Measurements from ENCODE around the gene LRPAP1. TPM values are rescaled to one million over a fixed set of nuclear protein-coding genes. Genes with fewer than 3 reads are reported as not detected.

LRPAP1 gene
- total and polyA plus RNA-seq, 8 donors = 31.5 to 92.0 (median 52.8) TPM

DNA sequence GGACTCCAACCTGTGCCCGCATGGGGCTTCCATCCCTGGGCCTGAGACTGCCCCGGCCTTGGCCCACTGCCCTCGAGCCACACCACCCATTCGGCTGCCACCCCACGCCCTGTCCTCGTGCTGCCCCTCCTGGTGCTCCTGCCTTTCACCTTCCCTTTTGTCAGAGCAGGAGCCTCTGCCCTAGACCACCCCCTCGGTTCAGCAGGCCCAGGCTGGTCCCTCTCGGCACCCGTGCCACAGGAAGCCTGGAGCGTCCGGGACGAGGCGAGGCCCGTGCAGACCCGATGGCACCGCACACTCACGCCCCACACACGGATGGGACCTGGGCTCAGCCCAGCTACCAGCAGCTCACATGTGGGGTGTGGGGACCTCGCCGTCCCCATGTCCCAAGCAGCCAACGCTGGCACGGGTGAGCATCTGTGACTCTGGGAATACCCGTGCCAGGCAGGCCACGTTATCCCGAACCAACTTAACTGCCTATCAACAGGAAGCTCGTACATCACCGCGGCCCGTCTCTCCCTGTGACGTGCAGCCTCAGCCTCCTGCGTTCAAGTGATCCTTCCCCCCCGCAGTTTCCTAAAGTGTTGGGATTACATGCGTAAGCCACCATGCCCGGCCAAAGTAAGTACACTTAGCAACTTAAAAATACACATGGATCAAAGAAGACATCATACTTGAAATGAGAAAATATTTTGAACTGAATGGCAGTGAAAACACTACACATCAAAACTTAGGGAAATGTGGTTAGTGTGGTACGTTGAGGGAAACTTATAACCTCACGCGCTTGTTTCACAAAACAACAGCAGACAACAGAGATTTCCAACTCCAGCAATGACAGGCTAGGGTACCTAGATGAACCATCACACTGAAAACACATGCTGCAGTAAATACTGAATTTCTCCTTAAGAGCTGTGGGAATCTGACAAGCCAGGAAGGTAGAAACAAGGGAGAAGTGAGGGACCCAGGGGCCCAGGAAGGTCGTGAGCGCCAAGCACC, 29.0 kb downstream of the LRPAP1 start:
- DNase-seq = no peak

DNA sequence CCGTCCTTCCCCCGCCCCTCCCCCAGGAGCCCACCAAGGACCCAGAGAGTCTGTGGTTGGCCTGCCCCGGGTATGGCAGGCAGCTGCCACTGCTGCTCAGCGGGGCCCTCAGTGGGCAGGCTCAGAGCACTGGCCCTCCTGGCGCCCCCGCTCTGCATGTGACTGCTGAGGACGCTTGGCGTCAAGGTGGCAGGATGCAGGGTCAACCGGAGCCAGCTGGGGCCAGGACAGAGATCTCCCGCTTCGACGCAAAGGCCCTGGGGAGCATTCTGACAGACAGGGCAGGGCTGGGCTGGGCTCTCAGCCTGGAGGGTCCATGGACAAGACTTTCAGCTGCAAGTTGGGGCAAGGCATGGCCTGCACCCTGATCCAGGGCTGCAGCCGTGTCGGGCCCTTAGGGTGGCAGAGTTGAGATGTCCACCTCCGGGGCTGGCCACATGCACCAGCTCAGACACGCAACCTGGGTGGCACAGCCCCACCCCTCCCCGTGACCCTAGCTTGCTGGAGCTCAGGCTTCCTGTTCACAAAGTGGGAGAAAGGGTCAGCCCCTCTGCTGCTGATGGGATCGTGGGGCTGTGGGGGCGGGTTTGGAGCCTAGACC, 30.3 kb downstream of the LRPAP1 start:
- peaks cover 0 to 4% (median 0%) of the 10 kb centered on the region in 4 donors for H3K4me1 ChIP-seq
- H3K27ac ChIP-seq = no peak overlapping the region
- H3K36me3 ChIP-seq = peaks cover 19 to 73% (median 66%) of the 10 kb centered on the region in 4 donors
- intact Hi-C loops (cut with DNase I; ENCODE audit: low total_unique reads) = no loop called here
- H3K4me3 ChIP-seq = no peak overlapping the region
- H3K27me3 ChIP-seq = no peaks in the 10 kb centered on the region
- WGBS, 5 donors = 81 to 93% (median 88%) methylated on average over 9 to 19 of the region's 19 CpGs
- H3K9me3 ChIP-seq = no peaks in the 10 kb centered on the region
- no peak for TF ChIP-seq POLR2A (IDR thresholded peaks at IDR 0.05)
- TF ChIP-seq POLR2AphosphoS5 (IDR thresholded peaks at IDR 0.05) = no peak
- TF ChIP-seq EP300 (IDR thresholded peaks at IDR 0.05) = no peak
- no peak for DNase-seq

More for the DNA sequence above, 29.0 kb downstream of the LRPAP1 start:
- TF ChIP-seq, protein P1, sequence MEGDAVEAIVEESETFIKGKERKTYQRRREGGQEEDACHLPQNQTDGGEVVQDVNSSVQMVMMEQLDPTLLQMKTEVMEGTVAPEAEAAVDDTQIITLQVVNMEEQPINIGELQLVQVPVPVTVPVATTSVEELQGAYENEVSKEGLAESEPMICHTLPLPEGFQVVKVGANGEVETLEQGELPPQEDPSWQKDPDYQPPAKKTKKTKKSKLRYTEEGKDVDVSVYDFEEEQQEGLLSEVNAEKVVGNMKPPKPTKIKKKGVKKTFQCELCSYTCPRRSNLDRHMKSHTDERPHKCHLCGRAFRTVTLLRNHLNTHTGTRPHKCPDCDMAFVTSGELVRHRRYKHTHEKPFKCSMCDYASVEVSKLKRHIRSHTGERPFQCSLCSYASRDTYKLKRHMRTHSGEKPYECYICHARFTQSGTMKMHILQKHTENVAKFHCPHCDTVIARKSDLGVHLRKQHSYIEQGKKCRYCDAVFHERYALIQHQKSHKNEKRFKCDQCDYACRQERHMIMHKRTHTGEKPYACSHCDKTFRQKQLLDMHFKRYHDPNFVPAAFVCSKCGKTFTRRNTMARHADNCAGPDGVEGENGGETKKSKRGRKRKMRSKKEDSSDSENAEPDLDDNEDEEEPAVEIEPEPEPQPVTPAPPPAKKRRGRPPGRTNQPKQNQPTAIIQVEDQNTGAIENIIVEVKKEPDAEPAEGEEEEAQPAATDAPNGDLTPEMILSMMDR (IDR thresholded peaks at IDR 0.05) = no peak
- TF ChIP-seq EP300 (IDR thresholded peaks at IDR 0.05) = no peak
- TF ChIP-seq POLR2AphosphoS5 (IDR thresholded peaks at IDR 0.05) = no peak
- no peak for TF ChIP-seq POLR2A (IDR thresholded peaks at IDR 0.05)
- Histone ChIP-seq H3K4me1 (peaks cover 0 to 4% (median 0%) of the 10 kb centered on the region in 4 donors), H3K4me3 (no peak overlapping the region), H3K36me3 (peaks cover 21 to 86% (median 80%) of the 10 kb centered on the region in 4 donors), H3K9me3 (no peaks in the 10 kb centered on the region), H3K27ac (no peak overlapping the region), H3K27me3 (no peaks in the 10 kb centered on the region)
- 84 to 92% (median 87%) methylated on average over 33 to 39 of the region's 39 CpGs for WGBS, 5 donors
- intact Hi-C loops (cut with DNase I; ENCODE audit: low total_unique reads) = no loop called here

DNA sequence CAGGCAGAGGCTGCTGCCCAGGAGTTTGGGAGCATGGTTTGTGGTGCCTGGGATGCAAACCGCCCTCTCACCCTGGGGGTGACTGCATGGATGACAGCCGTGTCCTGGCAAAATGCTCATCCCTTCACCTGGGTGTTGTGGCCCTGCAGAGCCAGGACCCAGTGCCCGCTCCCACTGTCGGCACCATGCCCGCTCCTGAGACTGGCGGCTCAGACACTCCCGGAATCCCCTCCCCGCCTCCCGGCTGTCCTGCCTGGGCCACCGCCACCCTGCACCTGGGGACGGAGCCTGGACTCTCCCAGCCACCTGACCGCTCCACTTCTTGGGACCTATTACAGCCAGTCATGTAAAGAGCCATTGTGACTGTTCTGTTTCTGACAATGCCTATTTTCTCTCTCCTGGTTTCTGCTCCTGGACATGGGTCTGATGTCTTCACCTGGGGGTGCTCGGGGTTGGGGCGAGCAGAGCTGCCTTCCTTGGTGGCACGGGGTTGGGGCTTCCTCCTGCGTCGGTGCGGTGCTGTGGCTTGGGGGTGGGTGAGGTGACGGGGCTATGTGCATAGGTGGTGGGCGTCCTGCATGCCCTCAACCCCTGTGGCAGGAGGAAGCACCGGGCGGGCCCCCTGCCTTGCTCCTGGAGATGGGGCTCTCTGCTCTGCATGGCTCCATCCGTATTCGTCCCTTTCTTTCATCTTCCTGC, 30.9 kb downstream of the LRPAP1 start:
- DNase-seq = no peak
- H3K36me3 ChIP-seq = peaks cover 13 to 66% (median 60%) of the 10 kb centered on the region in 4 donors

DNA sequence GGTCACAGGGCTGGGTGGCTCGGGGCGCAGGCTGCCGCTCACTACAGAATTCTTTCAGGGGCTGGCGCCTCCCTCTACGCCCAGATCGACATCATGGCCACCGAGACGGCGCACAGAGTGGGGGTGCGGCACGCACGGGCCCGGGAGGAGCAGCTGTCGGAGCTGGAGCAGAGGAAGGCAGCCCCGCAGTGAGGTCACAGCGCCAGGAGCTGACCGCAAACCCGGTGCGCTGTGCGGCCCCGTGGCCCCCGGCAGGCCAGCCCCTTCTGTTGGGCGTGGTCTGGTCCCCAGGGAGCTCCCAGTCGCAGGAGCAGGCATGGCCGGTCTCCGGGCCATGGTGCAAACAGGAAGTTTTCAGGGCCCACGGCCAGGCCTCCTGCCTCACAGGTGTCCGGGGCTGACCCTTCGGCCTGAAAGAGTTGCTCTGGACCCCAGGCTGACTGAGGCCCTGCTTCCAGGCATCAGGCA, 31.6 kb downstream of the LRPAP1 start:
- no peaks in the 10 kb centered on the region for H3K9me3 ChIP-seq
- no peak overlapping the region for H3K27ac ChIP-seq
- H3K27me3 ChIP-seq = peaks cover 0 to 7% (median 0%) of the 10 kb centered on the region in 3 donors
- no peak for DNase-seq
- no peak overlapping the region for H3K4me3 ChIP-seq
- peaks cover 12 to 60% (median 54%) of the 10 kb centered on the region in 4 donors for H3K36me3 ChIP-seq
- TF ChIP-seq EP300 (IDR thresholded peaks at IDR 0.05) (no peak), POLR2AphosphoS5 (IDR thresholded peaks at IDR 0.05) (no peak), POLR2A (IDR thresholded peaks at IDR 0.05) (no peak)
- TF ChIP-seq, protein P1 (IDR thresholded peaks at IDR 0.05) = no peak
- intact Hi-C loops (cut with DNase I; ENCODE audit: low total_unique reads) = no loop called here
- 84 to 94% (median 90%) methylated on average over 7 to 29 of the region's 29 CpGs for WGBS, 5 donors
- H3K4me1 ChIP-seq = peaks cover 0 to 4% (median 0%) of the 10 kb centered on the region in 4 donors

More for the DNA sequence above, 30.9 kb downstream of the LRPAP1 start:
- intact Hi-C loops (cut with DNase I; ENCODE audit: low total_unique reads) = no loop called here
- 83 to 92% (median 91%) methylated on average over 22 to 24 of the region's 24 CpGs for WGBS, 5 donors
- TF ChIP-seq EP300 (IDR thresholded peaks at IDR 0.05) (no peak), POLR2AphosphoS5 (IDR thresholded peaks at IDR 0.05) (no peak), POLR2A (IDR thresholded peaks at IDR 0.05) (no peak)
- TF ChIP-seq, protein P1 (IDR thresholded peaks at IDR 0.05) = no peak
- Histone ChIP-seq H3K9me3 (no peaks in the 10 kb centered on the region), H3K4me1 (peaks cover 0 to 4% (median 0%) of the 10 kb centered on the region in 4 donors), H3K27me3 (peaks cover 0 to 2% (median 0%) of the 10 kb centered on the region in 3 donors), H3K4me3 (no peak overlapping the region), H3K27ac (no peak overlapping the region)

All from stomach (tissue), 9 donors.